HEK293 (cell line): ENCODE results near the gene NUCKS1.

ENCODE experiments used
- CTCF ChIA-PET: fragments of 350-600 bp; formaldehyde crosslinking; extraction: SDS; loops from one replicate; lab custom pipeline; 2021; ENCODE audit warnings: antibody characterized with exemption; lab: Yijun Ruan, JAX
- POLR2A ChIA-PET: fragments of 300-600 bp; formaldehyde crosslinking; extraction: SDS; loops from one replicate; lab custom pipeline; 2020; ENCODE audit warnings: antibody characterized with exemption, inconsistent platforms; lab: Yijun Ruan, JAX
- H3K27ac ChIP-seq: fragments of 200-500 bp; sonication (Bioruptor generic); 2 replicates; pipeline ENCODE4 v1.5.1; 2014; ENCODE audit warnings: low read depth, low read length, control low read depth, inconsistent platforms; ENCODE audit errors: extremely low read depth
- H3K36me3 ChIP-seq, 2 experiments: fragments of 200-500 bp in 1 of 2; sonication (Bioruptor generic) in 1 of 2; 1 replicate in 1 of 2; 2 replicates in 1 of 2; pipeline ENCODE4 v1.5.1; 2014 to 2017; ENCODE audit warnings: inconsistent platforms in 2 of 2, low read length in 2 of 2; ENCODE audit not compliant: control insufficient read depth in 2 of 2, insufficient read depth in 1 of 2
- H3K4me1 ChIP-seq: fragments of 200-500 bp; sonication (Bioruptor generic); 2 replicates; pipeline ENCODE4 v1.5.1; 2014; ENCODE audit warnings: mild to moderate bottlenecking, low read length, inconsistent platforms; ENCODE audit not compliant: control insufficient read depth, insufficient read depth
- H3K4me3 ChIP-seq: 2 replicates; pipeline ENCODE4 v1.5.1; 2011; ENCODE audit warnings: low read depth, mild to moderate bottlenecking, control low read depth, low read length, moderate library complexity
- H3K9me3 ChIP-seq: fragments of 200-500 bp; sonication (Bioruptor generic); 2 replicates; pipeline ENCODE4 v1.5.1; 2014; ENCODE audit warnings: low read depth, low read length, inconsistent platforms; ENCODE audit not compliant: control insufficient read depth, insufficient read depth
- GLIS1 ChIP-seq: fragments of 450-650 bp; formaldehyde crosslinking; IDR thresholded peaks from 2 replicates; pipeline ENCODE4 v1.5.1; 2016; ENCODE audit warnings: missing biosample characterization, missing genetic modification characterization
- HOXD13 ChIP-seq: sonication (generic); formaldehyde crosslinking; IDR thresholded peaks from 2 replicates; pipeline ENCODE4 v1.8.0; 2022; ENCODE audit warnings: missing genetic modification reagents, borderline replicate concordance
- KLF17 ChIP-seq: fragments of 450-650 bp; formaldehyde crosslinking; IDR thresholded peaks from 2 replicates; pipeline ENCODE4 v1.5.1; 2016; ENCODE audit warnings: missing biosample characterization, missing genetic modification characterization
- OSR2 ChIP-seq: fragments of 450-650 bp; formaldehyde crosslinking; IDR thresholded peaks from 2 replicates; pipeline ENCODE4 v1.5.1; 2016; ENCODE audit warnings: missing biosample characterization, missing genetic modification characterization
- SP2 ChIP-seq: fragments of 450-650 bp; formaldehyde crosslinking; IDR thresholded peaks from 2 replicates; pipeline ENCODE4 v1.5.1; 2016; ENCODE audit warnings: missing biosample characterization, missing genetic modification characterization
- SP7 ChIP-seq: fragments of 450-650 bp; formaldehyde crosslinking; IDR thresholded peaks from 2 replicates; pipeline ENCODE4 v1.5.1; 2016; ENCODE audit warnings: missing biosample characterization, missing genetic modification characterization
- ZIC2 ChIP-seq: fragments of 450-650 bp; formaldehyde crosslinking; IDR thresholded peaks from 2 replicates; pipeline ENCODE4 v1.5.1; 2016; ENCODE audit warnings: missing biosample characterization, missing genetic modification characterization
- ZNF112 ChIP-seq: fragments of 450-650 bp; formaldehyde crosslinking; IDR thresholded peaks from 2 replicates; pipeline ENCODE4 v1.5.0; 2017; ENCODE audit warnings: missing biosample characterization, missing genetic modification characterization
- ZNF266 ChIP-seq: fragments of 450-650 bp; formaldehyde crosslinking; IDR thresholded peaks from 2 replicates; pipeline ENCODE4 v1.5.1; 2016; ENCODE audit warnings: missing biosample characterization, missing genetic modification characterization, low read depth
- ZNF302 ChIP-seq: fragments of 450-650 bp; formaldehyde crosslinking; IDR thresholded peaks from 2 replicates; pipeline ENCODE4 v1.5.1; 2016; ENCODE audit warnings: missing biosample characterization, missing genetic modification characterization, low read depth
- ZNF341 ChIP-seq: fragments of 450-650 bp; formaldehyde crosslinking; IDR thresholded peaks from 2 replicates; pipeline ENCODE4; 2016; ENCODE audit warnings: low read depth, missing biosample characterization, missing genetic modification characterization
- ZNF449 ChIP-seq: fragments of 450-650 bp; formaldehyde crosslinking; IDR thresholded peaks from 2 replicates; pipeline ENCODE4 v1.5.1; 2017; ENCODE audit warnings: missing biosample characterization, mild to moderate bottlenecking, missing genetic modification characterization, moderate library complexity
- ZNF555 ChIP-seq: fragments of 450-650 bp; formaldehyde crosslinking; conservative IDR thresholded peaks from 2 replicates; pipeline ENCODE4 v1.5.1; 2017; ENCODE audit warnings: missing biosample characterization, mild to moderate bottlenecking, missing genetic modification characterization, inconsistent platforms
- ZNF580 ChIP-seq: fragments of 450-650 bp; formaldehyde crosslinking; IDR thresholded peaks from 2 replicates; pipeline ENCODE4 v1.5.1; 2016; ENCODE audit warnings: missing biosample characterization, missing genetic modification characterization
- ZNF600 ChIP-seq: fragments of 450-650 bp; formaldehyde crosslinking; IDR thresholded peaks from 2 replicates; pipeline ENCODE4 v1.5.1; 2016; ENCODE audit warnings: missing biosample characterization, missing genetic modification characterization
- ZNF621 ChIP-seq: fragments of 450-650 bp; formaldehyde crosslinking; IDR thresholded peaks from 2 replicates; pipeline ENCODE4 v1.5.1; 2017; ENCODE audit warnings: missing biosample characterization, missing genetic modification characterization
- ZNF624 ChIP-seq: fragments of 450-650 bp; formaldehyde crosslinking; IDR thresholded peaks from 2 replicates; pipeline ENCODE4 v1.5.1; 2017; ENCODE audit warnings: missing biosample characterization, missing genetic modification characterization
- TF ChIP-seq, protein P1 (sequence below): fragments of 450-650 bp; formaldehyde crosslinking; IDR thresholded peaks from 2 replicates; pipeline ENCODE4 v1.5.1; 2016; ENCODE audit warnings: missing biosample characterization, missing genetic modification characterization
- TF ChIP-seq, protein P2 (sequence below): fragments of 450-650 bp; formaldehyde crosslinking; IDR thresholded peaks from 2 replicates; pipeline ENCODE4 v1.5.1; 2016; ENCODE audit warnings: missing biosample characterization, missing genetic modification characterization

The NUCKS1 gene

GRCh38 chr1:205689479-205689878 lies 60.5 kb downstream of the NUCKS1 start:
- H3K36me3 ChIP-seq = no peaks in the 10 kb centered on the region
- POLR2A ChIA-PET = no interaction called here
- H3K4me3 ChIP-seq = no peak overlapping the region

DNA sequence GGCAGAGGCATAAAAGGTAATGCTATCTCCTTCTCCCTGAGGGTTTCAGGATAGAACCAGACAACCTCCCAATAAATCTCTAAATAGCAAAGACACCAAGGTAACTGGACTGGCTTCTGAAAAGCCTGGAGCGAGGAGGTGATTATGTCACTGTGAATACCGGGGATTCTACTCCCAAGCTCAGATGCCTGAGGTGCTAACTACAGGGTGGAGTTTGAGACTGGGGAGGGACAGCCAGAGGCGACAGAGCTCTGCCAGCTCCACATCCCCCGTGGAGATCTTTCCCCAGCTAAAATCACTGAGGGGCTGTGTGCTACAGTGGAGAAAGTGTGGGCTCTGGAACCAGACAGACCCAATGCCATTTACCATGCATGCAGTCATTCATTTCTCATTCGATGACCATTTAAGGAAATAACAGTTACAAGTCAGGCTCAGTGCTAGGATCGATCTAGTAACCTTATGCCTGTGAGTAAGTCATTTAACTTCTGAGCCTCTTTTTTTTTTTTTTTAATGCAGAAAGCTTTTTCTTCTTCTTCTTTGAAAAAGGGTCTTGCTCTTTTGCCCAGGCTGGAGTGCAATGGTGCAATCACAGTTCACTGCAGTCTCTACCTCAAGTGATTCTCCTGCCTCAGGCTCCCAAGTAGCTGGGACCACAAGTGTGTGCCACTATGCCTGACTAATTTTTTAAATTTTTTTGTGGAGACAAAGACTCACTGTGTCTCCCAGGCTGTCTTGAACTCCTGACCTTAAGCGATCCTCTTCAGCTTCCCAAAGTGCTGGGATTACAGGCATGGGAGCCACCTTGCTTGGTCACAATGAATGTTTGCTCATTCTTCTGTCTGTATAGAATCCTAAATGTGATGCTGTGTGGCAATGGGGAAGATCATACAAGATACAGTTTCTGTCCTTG lies 61.6 kb downstream of the NUCKS1 start:
- no peaks in the 10 kb centered on the region for H3K4me1 ChIP-seq
- CTCF ChIA-PET = interaction anchor here (0.5 to 2.6 kb wide), 8 partner anchors 14 to 342 kb away, joined by 3 to 18 read pairs (median 4); no protein-coding TSS in a partner anchor
- POLR2A ChIA-PET = no interaction called here

More at GRCh38 chr1:205689479-205689878, 60.5 kb downstream of the NUCKS1 start:
- Histone ChIP-seq H3K27ac (no peak overlapping the region), H3K9me3 (no peaks in the 10 kb centered on the region), H3K4me1 (no peaks in the 10 kb centered on the region)
- CTCF ChIA-PET = interaction anchor here (0.9 to 2.6 kb wide), 4 partner anchors 16 to 46 kb away, joined by 3 to 18 read pairs (median 6); no protein-coding TSS in a partner anchor
- no peak for TF ChIP-seq OSR2
- TF ChIP-seq ZNF600 = 0 out of 2 replicates have a peak, but pooled peaks have one; percentile 24

More for the DNA sequence above, 61.6 kb downstream of the NUCKS1 start:
- TF ChIP-seq ZNF112 (tag by site-specific recombination) (no peak), SP2 (tag by site-specific recombination) (no peak), ZNF621 (tag by site-specific recombination) (no peak), ZNF449 (tag by site-specific recombination) (no peak), ZNF302 (tag by site-specific recombination) (no peak), ZNF266 (tag by site-specific recombination) (no peak), ZIC2 (tag by site-specific recombination) (peak; percentile 79), GLIS1 (tag by site-specific recombination) (peak; percentile 43), ZNF555 (no peak), ZNF580 (tag by site-specific recombination) (no peak), ZNF624 (tag by site-specific recombination) (no peak), KLF17 (tag by site-specific recombination) (no peak), SP7 (peak; percentile 32; the same call in 1 of the 2 replicates), HOXD13 (CRISPR knock-in tag) (no peak), ZNF341 (tag by site-specific recombination) (no peak)
- TF ChIP-seq, protein P1, sequence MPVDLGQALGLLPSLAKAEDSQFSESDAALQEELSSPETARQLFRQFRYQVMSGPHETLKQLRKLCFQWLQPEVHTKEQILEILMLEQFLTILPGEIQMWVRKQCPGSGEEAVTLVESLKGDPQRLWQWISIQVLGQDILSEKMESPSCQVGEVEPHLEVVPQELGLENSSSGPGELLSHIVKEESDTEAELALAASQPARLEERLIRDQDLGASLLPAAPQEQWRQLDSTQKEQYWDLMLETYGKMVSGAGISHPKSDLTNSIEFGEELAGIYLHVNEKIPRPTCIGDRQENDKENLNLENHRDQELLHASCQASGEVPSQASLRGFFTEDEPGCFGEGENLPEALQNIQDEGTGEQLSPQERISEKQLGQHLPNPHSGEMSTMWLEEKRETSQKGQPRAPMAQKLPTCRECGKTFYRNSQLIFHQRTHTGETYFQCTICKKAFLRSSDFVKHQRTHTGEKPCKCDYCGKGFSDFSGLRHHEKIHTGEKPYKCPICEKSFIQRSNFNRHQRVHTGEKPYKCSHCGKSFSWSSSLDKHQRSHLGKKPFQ (tag by site-specific recombination) = no peak
- TF ChIP-seq, protein P2, sequence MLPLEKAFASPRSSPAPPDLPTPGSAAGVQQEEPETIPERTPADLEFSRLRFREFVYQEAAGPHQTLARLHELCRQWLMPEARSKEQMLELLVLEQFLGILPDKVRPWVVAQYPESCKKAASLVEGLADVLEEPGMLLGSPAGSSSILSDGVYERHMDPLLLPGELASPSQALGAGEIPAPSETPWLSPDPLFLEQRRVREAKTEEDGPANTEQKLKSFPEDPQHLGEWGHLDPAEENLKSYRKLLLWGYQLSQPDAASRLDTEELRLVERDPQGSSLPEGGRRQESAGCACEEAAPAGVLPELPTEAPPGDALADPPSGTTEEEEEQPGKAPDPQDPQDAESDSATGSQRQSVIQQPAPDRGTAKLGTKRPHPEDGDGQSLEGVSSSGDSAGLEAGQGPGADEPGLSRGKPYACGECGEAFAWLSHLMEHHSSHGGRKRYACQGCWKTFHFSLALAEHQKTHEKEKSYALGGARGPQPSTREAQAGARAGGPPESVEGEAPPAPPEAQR (tag by site-specific recombination) = no peak
- TF ChIP-seq, all 188 proteins: peak for 3
- Histone ChIP-seq H3K36me3 (no peaks in the 10 kb centered on the region), H3K9me3 (no peaks in the 10 kb centered on the region), H3K27ac (no peak overlapping the region), H3K4me3 (no peak overlapping the region)
